C1 segment of cervical spinal cord (tissue), 14 donors: ENCODE measurements around the gene ZNF219.
"Not testable (repeated sequence)": the region's sequence is repeated elsewhere in the genome, so short reads cannot be mapped to it uniquely, and the experiment has no call there.

Experiments
- DNase-seq, 14 donors: peaks; one replicate each; lab custom pipeline; 2025; lab: John Stamatoyannopoulos, UW

The ZNF219 gene

GRCh38 chr14:21047378-21047781 is 51.1 kb downstream of the ZNF219 start:
- no peak for DNase-seq

- no peak for DNase-seq
Measured at GRCh38 chr14:21043974-21044618, 54.4 kb downstream of the ZNF219 start.

GRCh38 chr14:21043387-21043973 is 55.0 kb downstream of the ZNF219 start:
- DNase-seq: no peak

- DNase-seq: peak in 6 of 14 donors; percentile 14 to 39 (median 26)
Measured at GRCh38 chr14:21042918-21043317, 55.5 kb downstream of the ZNF219 start.

GRCh38 chr14:21041676-21042433 is 56.6 kb downstream of the ZNF219 start, which contains the start of gene RNASE7:
TSS of gene RNASE7 (plus strand) at chr14:21042362. CDS start at chr14:21042993, 631 bp downstream.
- peak in 2 of 14 donors; percentile 23 to 30 for DNase-seq

GRCh38 chr14:21040941-21041340 is 57.5 kb downstream of the ZNF219 start:
- not testable (repeated sequence) for DNase-seq

- DNase-seq: no peak
Measured at GRCh38 chr14:21040370-21040925, 58.0 kb downstream of the ZNF219 start.
